GM04503 (cell line): Measurements from ENCODE around the gene HK1.
A peak's percentile ranks its signal among the peaks of the same experiment; 100 is the strongest.
"Not testable (repeated sequence)": the region's sequence is repeated elsewhere in the genome, so short reads cannot be mapped to it uniquely, and the experiment has no call there.

Source experiments
- DNase-seq: peaks from one replicate; pipeline ENCODE4 v3.0.0-alpha.2; 2012; ENCODE audit warnings: low read depth

Gene HK1

GRCh38 chr10:69311309-69311708 is 33.0 kb downstream of the HK1 start:
- DNase-seq: no peak

- DNase-seq: no peak
Measured at GRCh38 chr10:69312528-69312927, 34.2 kb downstream of the HK1 start.

- no peak for DNase-seq
Measured at GRCh38 chr10:69315100-69315542, 36.8 kb downstream of the HK1 start.

GRCh38 chr10:69315610-69316312 is 37.5 kb downstream of the HK1 start:
- DNase-seq: no peak

- DNase-seq: no peak
Measured at GRCh38 chr10:69316313-69317059, 38.2 kb downstream of the HK1 start.

- no peak for DNase-seq
Measured at GRCh38 chr10:69317175-69317604, 38.9 kb downstream of the HK1 start.

GRCh38 chr10:69317626-69318105 is 39.4 kb downstream of the HK1 start:
- no peak for DNase-seq

GRCh38 chr10:69318106-69318866 is 40.0 kb downstream of the HK1 start:
- peak; percentile 47 for DNase-seq

GRCh38 chr10:69318867-69319727 is 40.8 kb downstream of the HK1 start:
- no peak for DNase-seq

- DNase-seq: no peak
Measured at GRCh38 chr10:69319841-69320316, 41.6 kb downstream of the HK1 start.

GRCh38 chr10:69320521-69320920 is 42.2 kb downstream of the HK1 start:
- no peak for DNase-seq

- DNase-seq: no peak
Measured at GRCh38 chr10:69321039-69321715, 42.9 kb downstream of the HK1 start.

GRCh38 chr10:69321865-69322264 is 43.6 kb downstream of the HK1 start:
- no peak for DNase-seq

GRCh38 chr10:69322346-69322745 is 44.0 kb downstream of the HK1 start:
- DNase-seq: not testable (repeated sequence)

- no peak for DNase-seq
Measured at GRCh38 chr10:69323622-69324021, 45.3 kb downstream of the HK1 start.

GRCh38 chr10:69324583-69324982 is 46.3 kb downstream of the HK1 start:
- DNase-seq: no peak

GRCh38 chr10:69325637-69326523 is 47.6 kb downstream of the HK1 start:
- DNase-seq: not testable (repeated sequence)

GRCh38 chr10:69326692-69327091 is 48.4 kb downstream of the HK1 start:
- no peak for DNase-seq

- no peak for DNase-seq
Measured at GRCh38 chr10:69327463-69328379, 49.4 kb downstream of the HK1 start.
